Measurements from ENCODE around the gene LCT. TPM values are rescaled to one million over a fixed set of nuclear protein-coding genes. Genes with fewer than 3 reads are reported as not detected.

The LCT gene
- polyA plus RNA-seq, 1 of the 3 experiments (the other 2 are of a cell fraction) = not detected

DNA sequence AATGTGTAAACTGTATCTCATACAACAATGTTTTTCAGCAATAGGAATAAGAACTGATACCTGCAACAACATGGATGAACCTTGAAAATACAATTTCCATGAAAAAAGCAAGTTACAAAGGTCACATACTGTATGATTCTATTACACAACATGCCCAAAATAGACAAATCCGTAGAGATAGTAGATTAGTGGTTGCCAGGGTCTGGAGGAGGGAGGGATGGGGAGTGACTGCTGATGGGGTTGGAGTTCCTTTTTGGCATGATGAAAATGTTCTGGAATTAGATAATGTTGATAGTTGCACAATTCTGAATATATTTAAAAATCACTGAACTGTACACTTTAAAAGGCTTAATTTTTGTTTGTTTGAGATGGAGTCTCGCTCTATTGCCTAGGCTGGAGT, 61.6 kb downstream of the LCT start:
- Histone ChIP-seq H3K4me2 (no peak overlapping the region), H3K4me3 (ENCODE audit: low read depth in 2 of 2, low read length in 1 of 2) (no peak overlapping the region), H3K27ac (ENCODE audit: low read depth in 2 of 2, low read length in 1 of 2) (no peak overlapping the region), H3K4me1 (ENCODE audit: control insufficient read depth in 1 of 2, insufficient read depth in 2 of 2, low read depth in 1 of 2, low read length in 1 of 2) (no peaks in the 10 kb centered on the region), H3K9me3 (no peaks in the 10 kb centered on the region; the same call in 1 of the 2 replicates), H2AFZ (ENCODE audit: low read depth) (no peak overlapping the region), H3K27me3 (ENCODE audit: insufficient read depth) (no peaks in the 10 kb centered on the region), H3F3A (replicated peaks; ENCODE audit: insufficient read depth) (peaks cover 14% of the 10 kb centered on the region), H4K20me1 (ENCODE audit: insufficient read depth) (no peaks in the 10 kb centered on the region), H3K9ac (no peak overlapping the region), H3K9me2 (no peaks in the 10 kb centered on the region), H3K79me2 (ENCODE audit: insufficient read depth) (peaks cover 3% of the 10 kb centered on the region; the same call in 1 of the 2 replicates), H3K36me3 (replicated peaks in 1 of 2; ENCODE audit: control insufficient read depth in 1 of 2, insufficient read depth in 2 of 2, low read length in 1 of 2) (peaks cover 67 to 81% of the 10 kb centered on the region in 2 experiments)
- DNase-seq = no peak
- POLR2A ChIA-PET = no interaction called here
- TF ChIP-seq, protein P1, sequence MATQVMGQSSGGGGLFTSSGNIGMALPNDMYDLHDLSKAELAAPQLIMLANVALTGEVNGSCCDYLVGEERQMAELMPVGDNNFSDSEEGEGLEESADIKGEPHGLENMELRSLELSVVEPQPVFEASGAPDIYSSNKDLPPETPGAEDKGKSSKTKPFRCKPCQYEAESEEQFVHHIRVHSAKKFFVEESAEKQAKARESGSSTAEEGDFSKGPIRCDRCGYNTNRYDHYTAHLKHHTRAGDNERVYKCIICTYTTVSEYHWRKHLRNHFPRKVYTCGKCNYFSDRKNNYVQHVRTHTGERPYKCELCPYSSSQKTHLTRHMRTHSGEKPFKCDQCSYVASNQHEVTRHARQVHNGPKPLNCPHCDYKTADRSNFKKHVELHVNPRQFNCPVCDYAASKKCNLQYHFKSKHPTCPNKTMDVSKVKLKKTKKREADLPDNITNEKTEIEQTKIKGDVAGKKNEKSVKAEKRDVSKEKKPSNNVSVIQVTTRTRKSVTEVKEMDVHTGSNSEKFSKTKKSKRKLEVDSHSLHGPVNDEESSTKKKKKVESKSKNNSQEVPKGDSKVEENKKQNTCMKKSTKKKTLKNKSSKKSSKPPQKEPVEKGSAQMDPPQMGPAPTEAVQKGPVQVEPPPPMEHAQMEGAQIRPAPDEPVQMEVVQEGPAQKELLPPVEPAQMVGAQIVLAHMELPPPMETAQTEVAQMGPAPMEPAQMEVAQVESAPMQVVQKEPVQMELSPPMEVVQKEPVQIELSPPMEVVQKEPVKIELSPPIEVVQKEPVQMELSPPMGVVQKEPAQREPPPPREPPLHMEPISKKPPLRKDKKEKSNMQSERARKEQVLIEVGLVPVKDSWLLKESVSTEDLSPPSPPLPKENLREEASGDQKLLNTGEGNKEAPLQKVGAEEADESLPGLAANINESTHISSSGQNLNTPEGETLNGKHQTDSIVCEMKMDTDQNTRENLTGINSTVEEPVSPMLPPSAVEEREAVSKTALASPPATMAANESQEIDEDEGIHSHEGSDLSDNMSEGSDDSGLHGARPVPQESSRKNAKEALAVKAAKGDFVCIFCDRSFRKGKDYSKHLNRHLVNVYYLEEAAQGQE (IDR thresholded peaks at IDR 0.05; ENCODE audit: low read depth, low read length) = no peak
- TF ChIP-seq POLR2AphosphoS5 (IDR thresholded peaks at IDR 0.05; ENCODE audit: low read depth, low read length) = no peak
- TF ChIP-seq RAD21 (IDR thresholded peaks at IDR 0.05; ENCODE audit: low read length) = no peak
- TF ChIP-seq FOXM1 (IDR thresholded peaks at IDR 0.05; ENCODE audit: low read depth) = no peak
- TF ChIP-seq ELF1 (IDR thresholded peaks at IDR 0.05) = no peak
- TF ChIP-seq, protein P2, sequence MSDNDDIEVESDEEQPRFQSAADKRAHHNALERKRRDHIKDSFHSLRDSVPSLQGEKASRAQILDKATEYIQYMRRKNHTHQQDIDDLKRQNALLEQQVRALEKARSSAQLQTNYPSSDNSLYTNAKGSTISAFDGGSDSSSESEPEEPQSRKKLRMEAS (IDR thresholded peaks at IDR 0.05; ENCODE audit: low read depth) = no peak
- no peak for TF ChIP-seq EZH2phosphoT487 (IDR thresholded peaks at IDR 0.05; ENCODE audit: borderline replicate concordance, low read depth)
- no peak for TF ChIP-seq TEAD4 (IDR thresholded peaks at IDR 0.05; ENCODE audit: borderline replicate concordance, insufficient read depth)
- no peak for TF ChIP-seq YY1 (IDR thresholded peaks at IDR 0.05; ENCODE audit: low read depth)
- TF ChIP-seq GABPA (IDR thresholded peaks at IDR 0.05; ENCODE audit: low read depth) = no peak
- no peak for TF ChIP-seq NRF1 (IDR thresholded peaks at IDR 0.05; ENCODE audit: low read depth, low read length)
- TF ChIP-seq, protein P3, sequence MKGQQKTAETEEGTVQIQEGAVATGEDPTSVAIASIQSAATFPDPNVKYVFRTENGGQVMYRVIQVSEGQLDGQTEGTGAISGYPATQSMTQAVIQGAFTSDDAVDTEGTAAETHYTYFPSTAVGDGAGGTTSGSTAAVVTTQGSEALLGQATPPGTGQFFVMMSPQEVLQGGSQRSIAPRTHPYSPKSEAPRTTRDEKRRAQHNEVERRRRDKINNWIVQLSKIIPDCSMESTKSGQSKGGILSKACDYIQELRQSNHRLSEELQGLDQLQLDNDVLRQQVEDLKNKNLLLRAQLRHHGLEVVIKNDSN (IDR thresholded peaks at IDR 0.05; ENCODE audit: borderline replicate concordance, low read depth) = no peak
- TF ChIP-seq, protein P4, sequence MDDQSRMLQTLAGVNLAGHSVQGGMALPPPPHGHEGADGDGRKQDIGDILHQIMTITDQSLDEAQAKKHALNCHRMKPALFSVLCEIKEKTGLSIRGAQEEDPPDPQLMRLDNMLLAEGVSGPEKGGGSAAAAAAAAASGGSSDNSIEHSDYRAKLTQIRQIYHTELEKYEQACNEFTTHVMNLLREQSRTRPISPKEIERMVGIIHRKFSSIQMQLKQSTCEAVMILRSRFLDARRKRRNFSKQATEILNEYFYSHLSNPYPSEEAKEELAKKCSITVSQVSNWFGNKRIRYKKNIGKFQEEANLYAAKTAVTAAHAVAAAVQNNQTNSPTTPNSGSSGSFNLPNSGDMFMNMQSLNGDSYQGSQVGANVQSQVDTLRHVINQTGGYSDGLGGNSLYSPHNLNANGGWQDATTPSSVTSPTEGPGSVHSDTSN (IDR thresholded peaks at IDR 0.05) = no peak
- TF ChIP-seq SMC3 (IDR thresholded peaks at IDR 0.05; ENCODE audit: low read depth, low read length) = no peak
- no peak for TF ChIP-seq MEF2A (IDR thresholded peaks at IDR 0.05; ENCODE audit: borderline replicate concordance, low read depth)
- no peak for TF ChIP-seq FOXJ3 (CRISPR knock-in tag; IDR thresholded peaks at IDR 0.05)
- CTCF ChIA-PET = interaction anchor here (1.3 kb wide), 1 partner anchor 10 kb away, joined by 3 read pairs; no protein-coding TSS in a partner anchor
- 40% methylated on average over 2 of the region's 2 CpGs for WGBS (ENCODE audit: low lambda C conversion rate)

All from SK-N-SH (cell line).